Mesodermal cell (in vitro differentiated cells): ENCODE results near the gene COL6A2.

Source experiments
- H3K27ac ChIP-seq: 2 replicates; pipeline ENCODE4 v1.7.0; 2013; ENCODE audit warnings: mild to moderate bottlenecking, low read depth, low read length, moderate library complexity; ENCODE audit not compliant: severe bottlenecking
- H3K36me3 ChIP-seq: 2 replicates; pipeline ENCODE4 v1.7.1; 2013; ENCODE audit warnings: mild to moderate bottlenecking, low read length, moderate library complexity; ENCODE audit not compliant: control insufficient read depth, insufficient read depth
- H3K4me1 ChIP-seq: one replicate; pipeline ENCODE4 v1.7.1; 2013; ENCODE audit warnings: mild to moderate bottlenecking, low read length; ENCODE audit not compliant: insufficient read depth, control insufficient read depth, poor library complexity, severe bottlenecking
- H3K4me3 ChIP-seq: 2 replicates; pipeline ENCODE4 v1.7.0; 2013; ENCODE audit warnings: low read length, control low read depth, mild to moderate bottlenecking; ENCODE audit not compliant: insufficient read depth, poor library complexity, severe bottlenecking; ENCODE audit errors: extremely low read depth
- H3K9me3 ChIP-seq: 2 replicates; pipeline ENCODE4 v1.7.1; 2013; ENCODE audit warnings: mild to moderate bottlenecking, low read length, moderate library complexity; ENCODE audit not compliant: control insufficient read depth
- WGBS, 2 experiments: methylation state at CpG; one replicate each; pipeline ENCODE4 v1.1.5; 2013; ENCODE audit warnings: missing lambda C conversion rate in 2 of 2; ENCODE audit not compliant: insufficient coverage in 2 of 2; 5-methylcytosine and 5-hydroxymethylcytosine counted together

COL6A2 gene

GRCh38 chr21:46109313-46110221, 11.7 kb downstream of the COL6A2 start:
- 98 to 99% methylated on average over 17 of the region's 19 CpGs for WGBS, 2 experiments
- Histone ChIP-seq H3K27ac (no peak overlapping the region), H3K9me3 (peaks cover 26% of the 10 kb centered on the region), H3K4me1 (no peaks in the 10 kb centered on the region), H3K36me3 (peaks cover 75% of the 10 kb centered on the region), H3K4me3 (no peak overlapping the region)

GRCh38 chr21:46110499-46111192, 12.7 kb downstream of the COL6A2 start:
- Histone ChIP-seq H3K9me3 (peaks cover 27% of the 10 kb centered on the region), H3K4me3 (no peak overlapping the region), H3K36me3 (peaks cover 80% of the 10 kb centered on the region), H3K27ac (no peak overlapping the region), H3K4me1 (no peaks in the 10 kb centered on the region)
- WGBS, 2 experiments, result 91 to 93% methylated on average over 13 to 18 of the region's 20 CpGs

GRCh38 chr21:46111193-46111571, 13.3 kb downstream of the COL6A2 start:
- no peaks in the 10 kb centered on the region for H3K4me1 ChIP-seq
- WGBS, 2 experiments, result 95 to 96% methylated on average over 9 to 10 of the region's 12 CpGs
- no peak overlapping the region for H3K4me3 ChIP-seq
- H3K27ac ChIP-seq, result no peak overlapping the region
- peaks cover 81% of the 10 kb centered on the region for H3K36me3 ChIP-seq
- peaks cover 26% of the 10 kb centered on the region for H3K9me3 ChIP-seq

- H3K36me3 ChIP-seq, result peaks cover 84% of the 10 kb centered on the region
- H3K9me3 ChIP-seq, result peaks cover 19% of the 10 kb centered on the region
- WGBS, 2 experiments, result 97 to 99% methylated on average over 68 to 69 of the region's 69 CpGs
- H3K4me1 ChIP-seq, result no peaks in the 10 kb centered on the region
- H3K27ac ChIP-seq, result no peak overlapping the region
- H3K4me3 ChIP-seq, result no peak overlapping the region
These were observed 14.2 kb downstream of the COL6A2 start for GRCh38 chr21:46111857-46112724.

GRCh38 chr21:46112725-46113215, 14.9 kb downstream of the COL6A2 start:
- Histone ChIP-seq H3K4me3 (no peak overlapping the region), H3K27ac (no peak overlapping the region), H3K4me1 (no peaks in the 10 kb centered on the region), H3K9me3 (peaks cover 13% of the 10 kb centered on the region), H3K36me3 (peaks cover 84% of the 10 kb centered on the region)
- WGBS, 2 experiments, result 95 to 98% methylated on average over 19 to 20 of the region's 20 CpGs

- Histone ChIP-seq H3K36me3 (peaks cover 88% of the 10 kb centered on the region), H3K9me3 (peaks cover 13% of the 10 kb centered on the region), H3K27ac (no peak overlapping the region), H3K4me3 (no peak overlapping the region), H3K4me1 (no peaks in the 10 kb centered on the region)
- 95 to 97% methylated on average over 15 to 16 of the region's 16 CpGs for WGBS, 2 experiments
These were observed 15.7 kb downstream of the COL6A2 start for GRCh38 chr21:46113497-46114176.

GRCh38 chr21:46114963-46115362, 17.1 kb downstream of the COL6A2 start:
- WGBS, 2 experiments, result 89 to 100% methylated on average over 1 to 4 of the region's 4 CpGs
- H3K9me3 ChIP-seq, result peaks cover 13% of the 10 kb centered on the region
- no peaks in the 10 kb centered on the region for H3K4me1 ChIP-seq
- no peak overlapping the region for H3K4me3 ChIP-seq
- H3K27ac ChIP-seq, result no peak overlapping the region
- peaks cover 94% of the 10 kb centered on the region for H3K36me3 ChIP-seq

- no peak overlapping the region for H3K4me3 ChIP-seq
- H3K36me3 ChIP-seq, result peaks cover 94% of the 10 kb centered on the region
- 96 to 97% methylated on average over 8 to 17 of the region's 17 CpGs for WGBS, 2 experiments
- peaks cover 13% of the 10 kb centered on the region for H3K9me3 ChIP-seq
- no peaks in the 10 kb centered on the region for H3K4me1 ChIP-seq
- H3K27ac ChIP-seq, result no peak overlapping the region
These were observed 17.7 kb downstream of the COL6A2 start for GRCh38 chr21:46115441-46116188.

GRCh38 chr21:46116189-46116775, 18.4 kb downstream of the COL6A2 start:
- Histone ChIP-seq H3K4me3 (no peak overlapping the region), H3K4me1 (no peaks in the 10 kb centered on the region), H3K9me3 (peaks cover 13% of the 10 kb centered on the region), H3K27ac (no peak overlapping the region), H3K36me3 (peaks cover 97% of the 10 kb centered on the region)
- 95 to 97% methylated on average over 11 to 19 of the region's 20 CpGs for WGBS, 2 experiments
